Measurements from ENCODE around the gene ZNHIT6.

The ZNHIT6 gene

DNA sequence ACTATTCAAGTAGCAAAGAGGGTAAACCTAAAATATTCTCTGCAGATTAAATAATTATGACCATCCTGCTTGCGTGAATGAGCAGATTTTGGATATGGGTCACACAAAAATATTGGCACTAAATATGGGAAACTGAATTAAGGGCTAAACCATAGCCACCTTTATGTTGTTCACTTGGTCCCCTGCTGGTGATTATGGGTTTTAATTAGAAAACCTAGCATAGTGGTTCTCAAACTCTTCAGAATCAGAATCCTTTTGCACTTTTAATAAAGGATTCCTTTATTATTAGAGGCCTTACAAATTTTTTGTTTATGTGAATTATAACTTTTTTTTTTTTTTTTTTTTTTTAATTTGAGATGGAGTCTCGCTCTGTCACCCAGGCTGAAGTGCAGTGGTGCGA, 38.5 kb upstream of the ZNHIT6 start:
- Histone ChIP-seq H3K9me2 (ENCODE audit: low read depth, low read length) (no peaks in the 10 kb centered on the region), H3K4me1 (ENCODE audit: insufficient read depth, low read length, severe bottlenecking) (no peaks in the 10 kb centered on the region), H3K27me3 (ENCODE audit: insufficient read depth, low read length) (no peaks in the 10 kb centered on the region), H2AFZ (ENCODE audit: low read length) (no peak overlapping the region), H3F3A (ENCODE audit: insufficient read depth, low read length) (no peaks in the 10 kb centered on the region), H3K79me2 (ENCODE audit: insufficient read depth, low read length) (no peaks in the 10 kb centered on the region), H4K20me1 (ENCODE audit: insufficient read depth, low read length) (no peaks in the 10 kb centered on the region), H3K9ac (ENCODE audit: low read length) (no peak overlapping the region), H3K27ac (ENCODE audit: low read depth, low read length, poor library complexity, severe bottlenecking) (no peak overlapping the region), H3K36me3 (ENCODE audit: insufficient read depth, low read length) (no peaks in the 10 kb centered on the region), H3K9me3 (ENCODE audit: low read length) (no peaks in the 10 kb centered on the region), H3K4me3 (ENCODE audit: low read depth, low read length, poor library complexity, severe bottlenecking) (no peak overlapping the region), H3K4me2 (ENCODE audit: low read length) (no peak overlapping the region)
- no peak for TF ChIP-seq EZH2 (IDR thresholded peaks at IDR 0.05; ENCODE audit: borderline replicate concordance, low read length)
- TF ChIP-seq, protein P1, sequence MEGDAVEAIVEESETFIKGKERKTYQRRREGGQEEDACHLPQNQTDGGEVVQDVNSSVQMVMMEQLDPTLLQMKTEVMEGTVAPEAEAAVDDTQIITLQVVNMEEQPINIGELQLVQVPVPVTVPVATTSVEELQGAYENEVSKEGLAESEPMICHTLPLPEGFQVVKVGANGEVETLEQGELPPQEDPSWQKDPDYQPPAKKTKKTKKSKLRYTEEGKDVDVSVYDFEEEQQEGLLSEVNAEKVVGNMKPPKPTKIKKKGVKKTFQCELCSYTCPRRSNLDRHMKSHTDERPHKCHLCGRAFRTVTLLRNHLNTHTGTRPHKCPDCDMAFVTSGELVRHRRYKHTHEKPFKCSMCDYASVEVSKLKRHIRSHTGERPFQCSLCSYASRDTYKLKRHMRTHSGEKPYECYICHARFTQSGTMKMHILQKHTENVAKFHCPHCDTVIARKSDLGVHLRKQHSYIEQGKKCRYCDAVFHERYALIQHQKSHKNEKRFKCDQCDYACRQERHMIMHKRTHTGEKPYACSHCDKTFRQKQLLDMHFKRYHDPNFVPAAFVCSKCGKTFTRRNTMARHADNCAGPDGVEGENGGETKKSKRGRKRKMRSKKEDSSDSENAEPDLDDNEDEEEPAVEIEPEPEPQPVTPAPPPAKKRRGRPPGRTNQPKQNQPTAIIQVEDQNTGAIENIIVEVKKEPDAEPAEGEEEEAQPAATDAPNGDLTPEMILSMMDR (IDR thresholded peaks at IDR 0.05; ENCODE audit: low read length): no peak

DNA sequence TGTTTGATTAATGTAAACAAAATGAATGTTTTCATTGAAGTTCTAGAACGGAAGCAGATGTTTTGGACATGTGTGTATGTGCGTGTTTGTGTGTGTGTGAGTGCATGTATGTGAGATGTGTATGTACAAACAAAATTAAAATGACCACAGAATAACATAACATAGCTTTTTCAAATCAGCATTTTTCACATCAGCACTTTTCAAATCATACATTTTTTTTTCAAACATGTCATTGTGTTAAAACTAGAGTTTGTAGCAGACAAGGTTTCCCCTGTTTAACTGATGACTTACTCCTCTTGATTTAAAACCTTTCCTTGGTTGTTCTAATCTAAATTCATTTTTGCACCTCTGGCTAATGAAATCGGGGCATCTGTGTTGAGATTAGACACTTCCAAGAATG, 35.6 kb upstream of the ZNHIT6 start:
- Histone ChIP-seq H3K27me3 (ENCODE audit: insufficient read depth, low read length) (no peaks in the 10 kb centered on the region), H4K20me1 (ENCODE audit: insufficient read depth, low read length) (no peaks in the 10 kb centered on the region), H2AFZ (ENCODE audit: low read length) (no peak overlapping the region), H3K9ac (ENCODE audit: low read length) (no peak overlapping the region), H3F3A (ENCODE audit: insufficient read depth, low read length) (no peaks in the 10 kb centered on the region), H3K4me1 (ENCODE audit: insufficient read depth, low read length, severe bottlenecking) (no peaks in the 10 kb centered on the region), H3K27ac (ENCODE audit: low read depth, low read length, poor library complexity, severe bottlenecking) (no peak overlapping the region), H3K9me3 (ENCODE audit: low read length) (no peaks in the 10 kb centered on the region), H3K4me3 (ENCODE audit: low read depth, low read length, poor library complexity, severe bottlenecking) (no peak overlapping the region), H3K9me2 (ENCODE audit: low read depth, low read length) (no peaks in the 10 kb centered on the region), H3K4me2 (ENCODE audit: low read length) (no peak overlapping the region), H3K36me3 (ENCODE audit: insufficient read depth, low read length) (no peaks in the 10 kb centered on the region), H3K79me2 (ENCODE audit: insufficient read depth, low read length) (no peaks in the 10 kb centered on the region)
- no peak for TF ChIP-seq EZH2 (IDR thresholded peaks at IDR 0.05; ENCODE audit: borderline replicate concordance, low read length)
- TF ChIP-seq, protein P1 (IDR thresholded peaks at IDR 0.05; ENCODE audit: low read length): no peak

DNA sequence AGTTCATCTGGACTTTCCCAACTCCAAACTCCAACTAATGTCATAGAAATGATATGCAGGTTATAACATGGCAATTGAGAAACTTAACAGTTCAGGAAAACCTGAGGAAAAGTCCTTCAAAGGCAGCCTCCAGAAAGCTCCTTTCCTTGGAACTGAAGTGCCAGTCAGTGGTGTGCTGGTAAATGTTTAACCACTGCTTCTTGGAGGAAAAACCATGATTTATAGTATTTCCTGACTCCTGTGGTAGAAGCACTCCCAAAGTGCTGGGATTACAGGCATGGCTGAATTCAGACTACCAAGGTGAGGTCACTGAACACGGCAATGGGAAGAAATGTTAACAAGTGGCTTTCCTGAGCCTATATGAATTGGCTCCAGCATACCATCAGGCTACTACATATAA, 26.7 kb upstream of the ZNHIT6 start:
- Histone ChIP-seq H3K27me3 (ENCODE audit: insufficient read depth, low read length) (no peaks in the 10 kb centered on the region), H3K9me2 (ENCODE audit: low read depth, low read length) (no peaks in the 10 kb centered on the region), H2AFZ (ENCODE audit: low read length) (no peak overlapping the region), H3K4me2 (ENCODE audit: low read length) (no peak overlapping the region), H3K4me1 (ENCODE audit: insufficient read depth, low read length, severe bottlenecking) (no peaks in the 10 kb centered on the region), H3K9ac (ENCODE audit: low read length) (no peak overlapping the region), H3K79me2 (ENCODE audit: insufficient read depth, low read length) (no peaks in the 10 kb centered on the region), H3K27ac (ENCODE audit: low read depth, low read length, poor library complexity, severe bottlenecking) (no peak overlapping the region), H3K36me3 (ENCODE audit: insufficient read depth, low read length) (no peaks in the 10 kb centered on the region), H3F3A (ENCODE audit: insufficient read depth, low read length) (no peaks in the 10 kb centered on the region), H3K9me3 (ENCODE audit: low read length) (no peaks in the 10 kb centered on the region), H4K20me1 (ENCODE audit: insufficient read depth, low read length) (no peaks in the 10 kb centered on the region), H3K4me3 (ENCODE audit: low read depth, low read length, poor library complexity, severe bottlenecking) (no peak overlapping the region)
- no peak for TF ChIP-seq EZH2 (IDR thresholded peaks at IDR 0.05; ENCODE audit: borderline replicate concordance, low read length)
- TF ChIP-seq, protein P1 (IDR thresholded peaks at IDR 0.05; ENCODE audit: low read length): no peak

Data from OCI-LY1 (cell line).